NCI-H345 treated with DMSO at 0.1 percent for 48 hours (cell line): ENCODE data around the gene BRD8.
"Not testable (repeated sequence)": the region's sequence is repeated elsewhere in the genome, so short reads cannot be mapped to it uniquely, and the experiment has no call there.

Experiments
- DNase-seq: peaks from one replicate; lab custom pipeline; 2025; ENCODE audit not compliant: unreplicated experiment; lab: John Stamatoyannopoulos, UW

The BRD8 gene

GRCh38 chr5:138169124-138169523 lies 9.3 kb downstream of the BRD8 start:
- no peak for DNase-seq

GRCh38 chr5:138163721-138164120 lies 14.7 kb downstream of the BRD8 start:
- DNase-seq: no peak

- no peak for DNase-seq
Observed at GRCh38 chr5:138160706-138161105, 17.7 kb downstream of the BRD8 start.

- no peak for DNase-seq
Observed at GRCh38 chr5:138159666-138160065, 18.8 kb downstream of the BRD8 start.

- no peak for DNase-seq
Observed at GRCh38 chr5:138157626-138158025, 20.8 kb downstream of the BRD8 start.

GRCh38 chr5:138155977-138156376 lies 22.5 kb downstream of the BRD8 start:
- not testable (repeated sequence) for DNase-seq

- no peak for DNase-seq
Observed at GRCh38 chr5:138149530-138149929, 28.9 kb downstream of the BRD8 start.

- DNase-seq: no peak
Observed at GRCh38 chr5:138148811-138149210, 29.6 kb downstream of the BRD8 start.

GRCh38 chr5:138143578-138143977 lies 34.9 kb downstream of the BRD8 start:
- not testable (repeated sequence) for DNase-seq

GRCh38 chr5:138141734-138142133 lies 36.7 kb downstream of the BRD8 start:
- DNase-seq: no peak

- DNase-seq: no peak
Observed at GRCh38 chr5:138140268-138140667, 38.2 kb downstream of the BRD8 start.

- DNase-seq: no peak
Observed at GRCh38 chr5:138139781-138140090, 38.7 kb downstream of the BRD8 start.

GRCh38 chr5:138138949-138139780 lies 39.3 kb downstream of the BRD8 start, which contains the start of gene NME5:
TSS of gene NME5 (minus strand) at chr5:138139428. CDS start at chr5:138138780, 648 bp downstream.
- DNase-seq: peak; percentile 74

GRCh38 chr5:138132543-138132942 lies 45.9 kb downstream of the BRD8 start:
- no peak for DNase-seq

GRCh38 chr5:138129347-138129746 lies 49.1 kb downstream of the BRD8 start:
- DNase-seq: no peak

GRCh38 chr5:138128334-138128733 lies 50.1 kb downstream of the BRD8 start:
- no peak for DNase-seq

- no peak for DNase-seq
Observed at GRCh38 chr5:138115254-138115653, 63.2 kb downstream of the BRD8 start.

GRCh38 chr5:138111937-138112336 lies 66.5 kb downstream of the BRD8 start:
- DNase-seq: no peak

- no peak for DNase-seq
Observed at GRCh38 chr5:138111181-138111580, 67.2 kb downstream of the BRD8 start.

GRCh38 chr5:138110266-138110963 lies 68.0 kb downstream of the BRD8 start:
- DNase-seq: peak; percentile 61

GRCh38 chr5:138109463-138110265 lies 68.8 kb downstream of the BRD8 start:
- no peak for DNase-seq

GRCh38 chr5:138107213-138107612 lies 71.2 kb downstream of the BRD8 start:
- no peak for DNase-seq
